Hematopoietic multipotent progenitor cell treated with erythropoietin and hydrocortisone succinate and interleukin-3 and kit ligand, for 4 days (in vitro differentiated cells): ENCODE data around the gene CCDC68.

Experiments
- DNase-seq: peaks from one replicate; pipeline ENCODE4 v3.0.0-alpha.2; 2015

CCDC68 gene

DNA sequence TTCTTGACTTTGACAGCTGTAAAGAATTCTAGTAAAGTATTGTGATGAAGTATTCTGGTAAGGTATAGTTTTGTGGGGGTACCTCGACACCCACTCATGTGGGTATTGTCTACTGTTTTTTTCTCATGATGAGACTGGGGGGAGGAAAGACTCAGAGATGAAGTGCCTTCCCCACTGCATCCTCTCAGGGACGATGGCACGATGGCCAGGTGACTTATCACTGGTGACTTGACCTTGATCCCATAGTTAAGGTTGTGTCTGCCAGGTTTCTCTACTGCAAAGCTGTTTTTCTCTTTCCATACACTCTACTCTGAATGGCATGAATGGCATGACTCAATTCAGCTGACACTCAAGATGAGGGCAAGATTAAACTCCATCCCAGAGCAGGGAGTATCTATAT is 936 bp upstream of the CCDC68 start:
- DNase-seq = no peak

DNA sequence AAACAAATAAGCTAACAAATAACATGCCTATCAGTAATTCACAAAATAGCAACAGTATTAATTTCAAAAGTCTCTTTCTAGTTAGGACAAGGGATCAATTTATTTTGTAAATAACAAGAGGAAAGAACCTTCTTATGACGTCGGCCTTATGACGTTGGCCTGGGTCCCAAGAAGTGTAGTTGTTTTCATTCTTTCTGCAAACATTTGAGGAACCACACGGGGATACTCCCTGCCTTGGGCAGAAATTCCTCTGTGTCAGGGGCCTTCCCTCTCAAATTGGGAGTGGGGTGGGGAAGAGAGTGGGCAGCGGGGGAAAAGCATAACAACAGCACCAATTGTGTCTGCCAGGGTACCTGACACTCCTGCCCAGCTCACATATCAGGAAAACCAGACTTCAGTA is 1.3 kb downstream of the CCDC68 start:
- no peak for DNase-seq

DNA sequence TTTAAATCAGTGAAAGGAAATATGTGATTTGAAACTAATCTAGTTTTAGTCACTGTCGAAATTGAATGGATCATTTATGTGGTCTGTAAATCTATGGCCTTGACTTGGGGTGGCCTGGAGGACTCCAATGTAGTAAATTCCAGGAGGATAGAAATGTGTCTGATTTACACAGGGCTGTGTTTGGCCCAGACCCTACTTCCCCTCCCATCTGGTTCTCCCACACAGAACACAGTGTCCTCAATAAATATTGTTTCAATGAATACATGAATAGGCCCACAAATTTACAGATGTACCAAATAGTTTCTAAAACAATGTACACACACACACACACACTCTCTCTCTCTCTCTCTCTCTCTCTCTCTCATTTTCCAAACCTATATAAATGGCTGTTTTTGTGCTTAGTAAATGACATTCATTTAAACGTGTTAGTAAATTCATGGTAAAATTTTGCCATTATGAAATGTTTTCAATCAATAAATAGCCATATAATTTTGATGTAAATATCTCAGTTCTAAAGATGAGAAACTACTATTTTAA is 1.9 kb downstream of the CCDC68 start:
- DNase-seq = no peak

DNA sequence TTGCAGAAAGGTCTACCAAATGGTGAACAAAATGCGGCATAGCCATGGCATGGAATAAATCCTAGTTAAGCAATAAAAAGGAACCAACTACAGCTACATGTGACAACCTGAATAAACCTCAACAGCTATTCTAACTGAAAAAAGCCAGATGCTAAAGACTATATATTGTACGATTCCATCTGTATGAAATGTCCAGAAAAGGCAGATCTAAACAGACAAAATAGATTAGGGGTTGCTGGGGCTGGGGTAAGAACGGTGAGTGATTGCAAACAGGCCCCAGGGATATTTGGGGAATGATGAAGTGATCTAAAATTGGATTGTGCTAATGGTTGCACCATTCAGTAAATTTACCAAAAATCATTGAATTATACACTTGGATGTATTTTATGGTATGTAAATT is 2.8 kb downstream of the CCDC68 start:
- DNase-seq = no peak

DNA sequence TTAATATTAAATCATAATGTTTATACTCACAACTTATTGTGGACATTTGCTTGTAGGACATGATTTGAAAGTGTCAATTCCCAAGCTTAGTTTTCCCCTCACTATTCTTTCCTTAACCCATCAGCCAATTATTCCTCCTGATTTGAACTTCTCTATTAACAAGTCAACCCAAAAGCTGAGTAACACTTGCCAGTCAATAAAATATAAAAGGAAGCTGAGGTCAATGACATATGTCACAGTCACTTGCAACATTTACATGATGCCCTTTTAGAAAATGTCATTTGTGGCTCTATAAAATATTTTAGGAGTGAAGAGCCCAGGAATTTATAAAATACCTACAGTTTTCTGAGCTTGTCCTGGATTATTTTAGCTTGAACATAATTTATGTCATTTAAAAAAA is 7.2 kb downstream of the CCDC68 start:
- no peak for DNase-seq

DNA sequence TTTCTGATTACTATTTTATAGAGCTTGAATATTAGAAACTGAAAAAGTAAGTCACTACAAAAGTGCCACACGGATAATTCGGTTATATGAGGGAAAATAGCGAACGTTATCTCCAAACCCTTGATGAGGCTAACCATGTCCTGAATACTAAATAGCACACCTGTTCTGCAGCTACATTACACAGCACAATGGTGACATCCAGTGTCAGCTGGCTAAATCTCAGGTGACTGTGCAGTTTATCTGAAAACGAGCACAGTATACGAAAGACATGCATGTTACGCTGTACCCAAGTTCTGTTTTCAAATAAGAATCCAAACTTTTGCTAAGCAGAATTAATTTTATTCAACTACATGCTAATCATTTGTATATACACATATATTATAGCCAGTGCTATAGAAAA is 9.0 kb downstream of the CCDC68 start:
- DNase-seq = peak; percentile 17

DNA sequence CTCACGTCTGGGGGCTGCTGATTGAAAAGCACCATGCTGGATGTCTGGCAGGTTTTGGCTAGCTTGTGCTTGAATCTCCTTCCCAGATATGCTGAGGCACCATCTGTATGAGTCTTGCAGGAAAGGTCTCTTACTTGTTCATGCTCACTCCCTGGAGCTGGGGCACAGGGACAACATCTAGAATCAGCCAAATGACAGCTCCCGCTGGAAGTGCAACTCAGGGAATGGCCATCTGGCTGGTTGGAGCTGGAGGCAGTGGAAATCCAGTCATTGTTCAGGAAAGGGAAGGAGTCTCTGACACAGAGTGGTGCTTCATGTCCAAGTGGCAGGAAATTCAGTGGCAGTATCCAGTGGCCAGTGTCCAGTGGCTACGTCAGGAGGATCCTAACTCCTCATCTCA is 9.7 kb downstream of the CCDC68 start:
- no peak for DNase-seq

DNA sequence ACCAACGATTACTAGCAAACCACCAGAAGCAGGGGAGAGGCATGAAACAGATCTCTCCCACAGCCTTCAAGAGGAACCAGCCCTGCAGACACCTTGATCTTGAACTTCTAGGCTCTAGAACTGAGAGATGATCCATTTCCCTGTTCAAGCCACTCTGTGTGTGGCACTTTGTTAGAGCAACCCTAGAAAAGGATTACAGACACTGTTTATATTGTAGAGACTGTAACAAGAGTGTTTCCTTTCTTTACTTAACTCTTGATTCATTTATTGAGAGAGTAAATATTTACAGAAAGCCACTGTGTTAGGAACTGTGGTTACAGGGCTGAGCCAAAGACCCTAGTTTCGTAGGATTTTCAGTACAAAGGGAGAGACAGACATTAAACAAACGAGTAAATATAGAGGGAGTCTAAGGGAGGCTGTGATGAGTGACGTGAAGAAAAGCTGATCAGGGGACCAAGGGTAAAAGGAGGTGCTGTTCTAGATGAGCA is 10.9 kb downstream of the CCDC68 start:
- DNase-seq = no peak

DNA sequence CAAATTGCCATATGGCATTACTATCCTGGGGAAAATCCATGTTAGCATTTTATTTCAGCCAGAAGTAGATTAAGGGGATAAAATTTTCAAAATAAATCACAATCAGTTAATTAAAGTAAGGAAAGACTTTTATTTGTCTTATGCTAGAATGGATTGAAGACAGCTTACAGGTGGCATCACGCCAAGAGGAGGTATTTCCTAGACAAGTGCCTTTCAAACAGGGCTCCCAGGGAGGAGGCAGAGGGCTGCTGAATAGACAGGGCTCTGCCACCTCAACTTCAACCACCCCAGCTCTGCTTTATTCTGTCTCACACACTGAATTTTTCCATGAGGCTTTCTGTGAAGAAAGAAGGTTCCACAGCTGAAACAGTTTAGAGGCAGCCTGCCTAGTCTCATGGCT is 12.2 kb downstream of the CCDC68 start:
- DNase-seq = peak; percentile 58

DNA sequence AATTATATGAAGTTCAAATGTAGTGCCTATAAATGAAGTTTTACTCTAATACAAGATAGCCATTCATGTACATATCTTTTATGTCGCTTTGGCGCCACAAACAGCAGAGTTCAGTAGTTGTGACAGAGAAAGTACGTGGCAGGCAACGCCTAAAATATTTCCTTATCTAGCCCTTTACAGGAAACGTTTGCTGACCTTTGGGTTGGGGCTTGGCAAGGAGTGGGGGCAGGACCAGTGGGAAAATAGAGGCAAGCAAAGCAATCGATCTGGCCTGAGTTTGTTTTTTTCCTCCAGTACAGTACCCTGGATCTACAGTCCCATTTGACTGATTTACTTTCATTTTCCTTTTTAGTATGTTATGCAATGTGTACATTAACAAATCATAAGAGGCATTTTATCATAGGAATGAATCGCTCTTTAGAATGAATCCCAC is 13.1 kb downstream of the CCDC68 start:
- peak; percentile 91 for DNase-seq

DNA sequence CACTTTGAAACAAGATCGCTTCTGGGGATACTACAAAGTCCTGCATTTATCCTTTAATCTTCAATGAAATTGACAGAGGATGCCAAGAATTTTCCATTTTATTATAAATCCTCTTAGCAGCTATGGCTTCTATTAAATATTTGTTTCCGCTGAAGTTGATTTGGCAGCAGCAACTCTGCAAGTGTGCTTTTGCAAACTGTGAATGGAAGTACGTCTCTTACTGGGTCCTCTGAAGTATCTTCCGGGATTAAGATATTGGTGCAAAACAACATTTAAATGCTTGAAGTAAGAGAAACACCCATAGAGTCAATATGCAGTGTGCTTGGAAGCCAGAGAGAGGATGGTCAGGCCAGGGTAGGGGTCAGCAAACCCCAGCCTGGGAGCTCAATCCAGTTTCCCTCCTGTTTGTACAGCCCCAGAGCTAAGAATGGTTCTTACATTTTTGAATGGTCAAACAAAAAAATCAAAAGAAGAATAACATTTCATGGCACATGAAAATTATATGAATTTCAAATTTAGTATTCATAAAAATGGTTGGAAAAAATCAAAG is 13.6 kb downstream of the CCDC68 start:
- no peak for DNase-seq

DNA sequence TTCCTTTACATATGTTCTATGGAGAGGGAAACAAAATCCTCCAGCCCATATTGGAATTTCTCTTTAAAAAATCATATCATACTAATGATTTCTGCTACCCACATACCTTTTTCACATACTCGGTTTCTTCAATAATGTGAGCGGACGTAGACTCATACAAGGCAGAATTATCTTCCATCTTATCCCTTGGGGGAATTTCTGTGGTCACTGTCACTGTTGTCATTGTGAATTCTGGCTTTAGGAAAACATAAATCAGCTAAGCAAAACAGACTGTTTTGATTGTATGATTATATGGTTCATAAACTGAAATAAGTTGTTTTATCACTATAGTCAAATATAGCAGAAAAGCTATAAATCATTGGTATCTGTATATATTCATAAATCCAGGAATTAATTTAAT is 16.7 kb downstream of the CCDC68 start:
- no peak for DNase-seq

DNA sequence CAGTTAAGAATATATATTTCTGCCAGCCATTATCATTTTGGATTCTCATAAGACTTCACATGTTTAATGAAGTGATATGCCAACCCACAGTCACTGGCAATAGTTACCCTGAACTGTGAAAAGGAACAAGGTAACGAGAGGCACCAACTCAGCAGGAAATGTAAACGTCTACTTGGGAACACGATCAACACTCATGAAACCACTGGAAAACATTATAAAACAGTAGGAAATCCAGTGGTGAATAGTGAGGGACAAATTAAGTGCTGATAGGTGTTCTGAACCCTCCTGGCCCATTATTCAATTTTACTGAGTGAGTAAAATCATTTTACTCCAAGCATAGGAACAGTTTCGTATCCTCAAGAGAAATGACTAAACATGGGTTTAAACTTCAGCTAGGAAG is 17.1 kb downstream of the CCDC68 start:
- no peak for DNase-seq

DNA sequence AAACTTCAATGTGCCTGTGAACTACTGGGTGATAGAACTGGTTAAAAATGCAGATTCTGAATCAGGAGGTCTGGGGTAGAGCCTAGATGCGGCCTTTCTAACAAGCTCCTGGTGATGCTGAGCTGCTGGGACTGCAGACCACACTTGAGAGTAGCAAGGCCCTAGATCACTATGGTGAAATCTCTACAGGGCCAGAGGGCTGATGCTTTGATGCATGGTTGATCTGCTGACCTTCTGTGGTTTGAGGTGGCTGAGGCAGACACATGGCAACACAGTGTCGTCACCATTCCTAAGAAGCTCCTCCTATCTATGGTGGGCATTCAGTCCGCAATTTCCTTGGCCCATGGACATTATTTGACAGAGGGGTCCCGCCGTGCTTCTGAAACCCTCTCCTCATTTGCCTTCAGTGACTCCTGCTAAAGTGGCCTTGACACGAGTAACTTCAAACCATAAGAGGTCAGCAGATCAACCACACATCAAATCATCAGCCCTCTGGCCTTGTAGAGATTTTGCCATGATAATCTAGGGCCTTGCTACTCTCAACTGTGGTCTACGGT is 19.8 kb downstream of the CCDC68 start:
- DNase-seq = peak; percentile 63

DNA sequence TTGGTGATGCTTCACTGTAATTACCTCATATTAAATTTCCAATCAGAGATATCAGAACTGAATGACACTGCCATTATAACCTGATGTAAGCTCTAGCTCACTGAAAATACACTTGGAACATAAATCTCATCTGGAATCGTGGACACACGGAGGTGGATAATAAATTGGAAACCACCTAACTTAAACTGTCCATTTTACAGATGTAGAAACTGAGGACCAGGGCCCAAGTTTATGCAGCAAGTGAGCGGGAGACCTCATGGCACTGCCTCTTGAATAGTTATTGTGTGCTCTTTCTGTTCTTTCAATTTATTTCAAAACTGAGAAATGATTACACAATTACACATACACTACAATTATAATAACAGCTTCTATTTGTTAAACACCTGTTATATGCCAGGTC is 20.8 kb downstream of the CCDC68 start:
- DNase-seq = no peak

DNA sequence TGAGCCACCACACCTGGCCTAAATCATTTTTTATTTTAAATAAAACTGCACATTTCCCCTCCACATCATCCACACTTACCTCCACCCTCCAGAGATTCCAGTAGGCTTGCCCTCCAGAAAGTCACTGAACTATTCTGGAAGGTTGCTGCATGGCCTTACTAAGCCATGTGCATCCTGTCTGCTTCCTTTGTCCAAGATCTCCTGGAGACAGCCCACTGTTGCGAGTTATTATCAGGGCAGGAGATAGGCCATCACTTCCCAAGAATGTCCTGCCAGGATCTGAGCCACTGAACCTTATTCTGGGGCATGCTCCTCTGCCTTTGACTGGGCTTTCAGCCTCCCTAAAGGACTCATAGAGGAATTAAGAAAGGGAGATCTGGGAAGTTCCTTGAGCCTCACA is 26.8 kb downstream of the CCDC68 start:
- no peak for DNase-seq

DNA sequence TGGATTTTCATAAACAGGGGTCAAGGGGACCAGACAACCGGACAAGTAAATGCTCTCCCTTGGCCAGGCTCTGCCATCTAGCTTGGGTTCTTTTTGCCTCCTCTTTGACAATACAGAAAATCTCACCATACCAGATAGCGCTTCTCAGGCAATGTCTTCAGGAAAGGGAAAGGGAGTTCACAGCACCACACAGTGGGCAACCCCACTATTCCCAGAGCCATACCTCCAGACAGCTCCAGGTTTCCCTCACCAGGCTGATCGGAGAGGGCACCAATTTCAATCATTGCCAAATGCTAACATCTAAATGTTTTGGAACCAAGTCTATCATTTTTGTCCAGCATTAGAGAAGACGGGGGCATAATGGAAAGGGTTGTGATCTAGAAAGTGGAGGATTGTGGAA is 28.1 kb downstream of the CCDC68 start:
- no peak for DNase-seq

DNA sequence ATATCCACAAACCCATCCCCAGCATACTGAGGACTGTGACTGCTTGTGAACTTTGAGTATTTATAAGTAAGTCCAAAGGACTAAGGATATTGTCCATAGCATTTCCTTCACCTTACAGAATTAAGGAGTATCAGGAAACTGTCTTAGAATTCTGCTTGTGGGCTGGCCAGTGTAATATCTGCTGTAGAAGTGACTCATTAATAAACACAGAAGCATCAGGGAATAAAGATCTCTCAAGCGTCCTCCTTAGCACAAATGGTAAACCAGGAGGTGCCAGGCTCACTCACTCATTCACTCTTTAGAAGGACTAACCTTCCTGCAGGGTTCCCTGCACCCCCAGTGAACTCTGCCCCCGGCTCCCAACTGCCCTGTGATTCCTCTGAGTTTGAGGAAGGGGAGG is 31.0 kb downstream of the CCDC68 start:
- no peak for DNase-seq

DNA sequence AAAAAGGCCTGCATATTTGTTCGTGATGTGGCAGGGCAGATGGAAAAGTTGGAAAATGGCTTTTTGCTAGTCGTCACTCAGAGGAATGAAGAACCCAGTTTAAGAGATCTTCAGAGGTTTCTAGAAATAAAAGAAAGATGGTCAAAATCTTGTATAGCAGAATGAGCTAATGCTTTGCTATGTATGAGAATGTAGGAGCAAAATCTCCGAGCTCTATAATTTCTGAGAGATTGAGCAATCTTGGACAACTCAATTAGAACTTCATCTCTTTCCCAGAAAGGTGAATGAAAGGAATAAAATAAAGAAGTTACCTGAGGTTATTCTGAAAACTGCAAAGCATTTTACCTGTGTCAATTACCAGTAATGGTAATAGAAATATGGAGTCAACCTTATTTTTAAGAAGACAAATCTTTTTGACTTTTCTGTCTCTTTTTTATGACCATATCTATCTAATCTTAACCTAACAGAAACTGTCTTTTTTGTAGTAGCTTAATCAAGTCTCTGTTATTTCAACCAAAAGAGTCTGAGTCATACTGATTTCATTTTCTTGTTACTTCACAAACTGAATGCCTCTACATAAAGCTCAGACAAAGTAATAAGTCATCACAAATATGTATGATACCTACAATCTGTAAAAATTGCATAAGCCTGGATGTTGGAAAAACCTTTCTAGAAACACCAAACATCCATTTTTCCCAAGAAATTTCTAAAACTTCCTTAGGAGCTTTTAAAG is 32.5 kb downstream of the CCDC68 start:
- DNase-seq = no peak

DNA sequence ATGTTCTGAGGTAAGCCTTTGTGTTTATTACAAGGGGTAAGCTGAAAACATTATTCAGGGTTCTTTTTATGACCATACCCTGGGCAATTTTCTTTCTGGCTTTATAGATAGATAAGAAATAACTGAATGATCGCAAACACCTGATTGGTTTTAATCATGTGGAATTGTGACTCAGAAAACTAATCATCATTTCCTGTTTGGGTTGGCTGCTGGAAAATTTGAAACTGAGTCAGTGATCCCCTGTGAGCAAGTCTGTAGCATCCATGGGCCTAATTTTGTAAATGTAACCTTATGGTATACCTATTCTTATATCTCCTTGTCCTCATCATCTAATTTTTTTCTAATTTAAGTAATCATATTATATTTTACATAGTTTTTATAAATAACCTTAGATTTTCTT is 34.3 kb downstream of the CCDC68 start:
- no peak for DNase-seq

DNA sequence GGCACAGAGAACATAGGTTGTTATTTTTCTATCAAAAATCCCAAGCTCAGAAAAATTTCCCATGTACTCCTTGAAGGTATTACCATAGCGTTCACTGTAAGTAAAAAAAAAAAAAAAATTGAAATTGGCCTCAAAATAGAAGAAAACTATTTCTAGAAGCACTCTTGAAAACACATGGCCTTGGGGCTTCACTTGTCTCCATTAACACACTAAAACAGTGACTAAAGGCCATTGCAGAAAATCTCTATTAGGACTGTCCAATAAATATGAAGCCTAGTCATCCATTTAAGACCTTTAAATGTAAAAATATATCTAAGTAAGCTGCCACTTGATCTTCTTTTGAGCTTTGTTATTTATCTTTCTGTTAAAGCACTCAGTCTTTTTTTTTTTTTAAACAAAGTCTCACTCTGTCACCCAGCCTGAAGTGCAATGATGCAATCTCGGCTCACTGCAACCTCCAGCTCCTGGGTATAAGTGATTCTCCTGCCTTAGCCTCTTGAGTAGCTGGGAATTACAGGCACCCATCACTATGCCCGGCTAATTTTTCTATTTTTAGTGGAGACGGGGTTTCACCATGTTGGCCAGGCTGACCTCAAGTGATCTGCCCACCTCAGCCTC is 35.8 kb downstream of the CCDC68 start:
- DNase-seq = no peak

DNA sequence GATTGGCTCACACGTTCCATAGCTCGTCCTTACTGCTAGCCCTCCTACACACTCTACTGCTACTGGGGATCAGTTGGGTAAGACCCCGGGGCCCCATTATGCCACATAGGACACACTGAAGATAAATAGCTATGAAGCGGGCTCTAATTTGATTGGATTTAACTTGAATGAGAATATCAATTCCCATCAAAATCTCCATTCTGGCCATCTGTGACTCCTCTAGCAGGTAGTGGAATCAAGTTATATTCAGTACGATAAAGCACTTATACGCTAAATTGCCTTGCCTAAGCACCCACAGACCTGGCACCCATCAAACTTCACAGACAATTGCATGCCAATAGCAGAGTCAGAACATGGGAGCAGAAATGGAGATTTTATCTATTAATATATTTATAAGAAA is 39.8 kb downstream of the CCDC68 start:
- DNase-seq = no peak

DNA sequence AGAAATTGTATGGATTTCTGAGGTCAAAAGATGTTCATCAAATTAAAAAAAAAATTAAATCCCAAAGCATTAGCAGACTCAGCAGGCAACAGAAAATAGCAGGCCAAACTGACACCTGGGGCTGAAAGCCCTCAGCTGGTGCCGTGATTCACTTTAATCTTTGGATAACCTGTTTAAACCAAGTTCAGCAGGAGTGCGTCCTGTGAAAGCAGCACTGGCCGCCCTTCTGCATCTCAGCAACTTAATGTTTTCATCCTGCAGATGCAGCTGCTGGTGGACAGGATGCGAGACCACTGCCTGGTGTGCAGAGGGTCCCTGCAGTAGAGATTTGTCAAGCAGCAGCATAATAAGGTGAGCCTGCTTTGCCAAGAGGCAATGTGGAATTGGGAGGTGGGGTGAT is 41.2 kb downstream of the CCDC68 start:
- no peak for DNase-seq

DNA sequence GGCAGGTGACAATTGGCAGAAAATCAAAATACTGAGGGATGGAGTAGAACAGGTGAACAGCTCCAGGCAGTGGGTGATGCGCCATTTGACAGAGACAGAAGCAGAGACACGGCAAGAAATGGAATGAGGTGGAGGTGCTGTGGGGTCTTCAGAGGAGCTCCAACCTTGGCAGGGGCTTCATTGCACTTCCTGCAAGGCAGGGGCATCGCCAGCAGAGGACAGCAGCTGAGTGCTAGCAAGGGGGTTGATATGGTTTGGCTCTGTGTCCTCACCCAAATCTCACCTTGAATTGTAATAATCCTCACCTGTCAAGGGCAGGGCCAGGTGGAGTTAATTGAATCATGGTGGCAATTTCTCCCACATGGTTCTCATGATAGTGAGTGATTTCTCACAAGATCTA is 42.8 kb downstream of the CCDC68 start:
- no peak for DNase-seq
